Measurements from ENCODE around the gene NOTUM.
"Not testable (repeated sequence)": the region's sequence is repeated elsewhere in the genome, so short reads cannot be mapped to it uniquely, and the experiment has no call there.

The NOTUM gene

GRCh38 chr17:81956607-81957589 lies 4.1 kb downstream of the NOTUM start:
- no peak for DNase-seq

- no peak for DNase-seq
Measured at GRCh38 chr17:81955756-81956544, 5.0 kb downstream of the NOTUM start.

GRCh38 chr17:81955058-81955681 lies 5.8 kb downstream of the NOTUM start:
- no peak for DNase-seq

- no peak for DNase-seq
Measured at GRCh38 chr17:81954131-81955057, 6.6 kb downstream of the NOTUM start.

GRCh38 chr17:81953443-81953842 lies 7.5 kb downstream of the NOTUM start:
- not testable (repeated sequence) for DNase-seq

GRCh38 chr17:81952792-81953228 lies 8.2 kb downstream of the NOTUM start:
- DNase-seq = no peak

- DNase-seq = no peak
Measured at GRCh38 chr17:81951785-81952684, 9.0 kb downstream of the NOTUM start.

- DNase-seq = no peak
Measured at GRCh38 chr17:81950501-81950900, 10.5 kb downstream of the NOTUM start.

- no peak for DNase-seq
Measured at GRCh38 chr17:81948635-81949378, 12.2 kb downstream of the NOTUM start.

GRCh38 chr17:81947189-81947588 lies 13.8 kb downstream of the NOTUM start, which contains the start of gene MYADML2:
Gene MYADML2 (minus strand): TSS chr17:81947233. CDS start chr17:81941741, 5,492 bp downstream.
- no peak for DNase-seq

GRCh38 chr17:81944858-81945257 lies 16.1 kb downstream of the NOTUM start:
- no peak for DNase-seq

GRCh38 chr17:81942167-81942553 lies 18.8 kb downstream of the NOTUM start:
- DNase-seq = no peak

GRCh38 chr17:81941484-81942166 lies 19.4 kb downstream of the NOTUM start:
- no peak for DNase-seq

GRCh38 chr17:81940538-81941483 lies 20.2 kb downstream of the NOTUM start:
- no peak for DNase-seq

- no peak for DNase-seq
Measured at GRCh38 chr17:81939881-81940385, 21.1 kb downstream of the NOTUM start.

- no peak for DNase-seq
Measured at GRCh38 chr17:81939218-81939617, 21.8 kb downstream of the NOTUM start.

- no peak for DNase-seq
Measured at GRCh38 chr17:81935709-81936084, 25.3 kb downstream of the NOTUM start.
